Measurements from ENCODE around the gene PIK3C3. TPM values are rescaled to one million over a fixed set of nuclear protein-coding genes. Genes with fewer than 3 reads are reported as not detected.

The PIK3C3 gene
- polyA plus RNA-seq, 1 experiment, result 77.5 TPM

- POLR2A ChIA-PET, result no interaction called here
- no peak overlapping the region for H3K4me3 ChIP-seq (ENCODE audit: low read depth, low read length)
- H3K9me3 ChIP-seq (ENCODE audit: control insufficient read depth, insufficient read depth, low read length), result no peaks in the 10 kb centered on the region
- no peak for TF ChIP-seq CTCF (IDR thresholded peaks at IDR 0.05; ENCODE audit: low read depth, low read length)
- CTCF ChIA-PET, result interaction anchor here (1.7 kb wide), 1 partner anchor 12 kb away, joined by 8 read pairs; no protein-coding TSS in a partner anchor
- DNase-seq (ENCODE audit: low read depth, low spot score), result no peak
- no peaks in the 10 kb centered on the region for H3K27me3 ChIP-seq (ENCODE audit: control insufficient read depth, insufficient read depth, low read length)
- H3K27ac ChIP-seq (ENCODE audit: low read depth, low read length), result no peak overlapping the region
These were observed 33.3 kb upstream of the PIK3C3 start for GRCh38 chr18:41921770-41922169.

- H3K9me3 ChIP-seq (ENCODE audit: control insufficient read depth, insufficient read depth, low read length), result no peaks in the 10 kb centered on the region
- POLR2A ChIA-PET, result no interaction called here
- no peaks in the 10 kb centered on the region for H3K27me3 ChIP-seq (ENCODE audit: control insufficient read depth, insufficient read depth, low read length)
- no peak for TF ChIP-seq CTCF (IDR thresholded peaks at IDR 0.05; ENCODE audit: low read depth, low read length)
- DNase-seq (ENCODE audit: low read depth, low spot score), result no peak
- H3K27ac ChIP-seq (ENCODE audit: low read depth, low read length), result no peak overlapping the region
- CTCF ChIA-PET, result interaction anchor here (1.7 kb wide), 1 partner anchor 13 kb away, joined by 8 read pairs; no protein-coding TSS in a partner anchor
- no peak overlapping the region for H3K4me3 ChIP-seq (ENCODE audit: low read depth, low read length)
These were observed 32.9 kb upstream of the PIK3C3 start for GRCh38 chr18:41922176-41922575.

GRCh38 chr18:41922841-41923240, 32.2 kb upstream of the PIK3C3 start:
- TF ChIP-seq CTCF (IDR thresholded peaks at IDR 0.05; ENCODE audit: low read depth, low read length), result no peak
- ChIA-PET CTCF (interaction anchor here (1.7 kb wide), 1 partner anchor 13 kb away, joined by 8 read pairs; no protein-coding TSS in a partner anchor), POLR2A (no interaction called here)
- H3K4me3 ChIP-seq (ENCODE audit: low read depth, low read length), result no peak overlapping the region
- H3K27ac ChIP-seq (ENCODE audit: low read depth, low read length), result no peak overlapping the region
- no peaks in the 10 kb centered on the region for H3K27me3 ChIP-seq (ENCODE audit: control insufficient read depth, insufficient read depth, low read length)
- no peaks in the 10 kb centered on the region for H3K9me3 ChIP-seq (ENCODE audit: control insufficient read depth, insufficient read depth, low read length)
- no peak for DNase-seq (ENCODE audit: low read depth, low spot score)

- H3K27ac ChIP-seq (ENCODE audit: low read depth, low read length), result no peak overlapping the region
- no peak overlapping the region for H3K4me3 ChIP-seq (ENCODE audit: low read depth, low read length)
- POLR2A ChIA-PET, result no interaction called here
- no peak for TF ChIP-seq CTCF (IDR thresholded peaks at IDR 0.05; ENCODE audit: low read depth, low read length)
- H3K9me3 ChIP-seq (ENCODE audit: control insufficient read depth, insufficient read depth, low read length), result no peaks in the 10 kb centered on the region
- no peak for DNase-seq (ENCODE audit: low read depth, low spot score)
- CTCF ChIA-PET, result no interaction called here
- no peaks in the 10 kb centered on the region for H3K27me3 ChIP-seq (ENCODE audit: control insufficient read depth, insufficient read depth, low read length)
These were observed 31.6 kb upstream of the PIK3C3 start for GRCh38 chr18:41923446-41923845.

GRCh38 chr18:41928581-41928980, 26.5 kb upstream of the PIK3C3 start:
- no peak for DNase-seq (ENCODE audit: low read depth, low spot score)
- H3K27me3 ChIP-seq (ENCODE audit: control insufficient read depth, insufficient read depth, low read length), result no peaks in the 10 kb centered on the region
- CTCF ChIA-PET, result no interaction called here
- no peak overlapping the region for H3K4me3 ChIP-seq (ENCODE audit: low read depth, low read length)
- no peaks in the 10 kb centered on the region for H3K9me3 ChIP-seq (ENCODE audit: control insufficient read depth, insufficient read depth, low read length)
- H3K27ac ChIP-seq (ENCODE audit: low read depth, low read length), result no peak overlapping the region
- TF ChIP-seq CTCF (IDR thresholded peaks at IDR 0.05; ENCODE audit: low read depth, low read length), result no peak
- POLR2A ChIA-PET, result no interaction called here

Measured in AG04450 (cell line).